ENCODE data around the gene PPP1R27. TPM values are rescaled to one million over a fixed set of nuclear protein-coding genes. Genes with fewer than 3 reads are reported as not detected.

The PPP1R27 gene
- total and polyA plus RNA-seq, 2 donors (not counting 1 experiment from before 2014, with no cell fraction given): not detected

- H3K27ac ChIP-seq (ENCODE audit: insufficient read depth, low read length): peak overlapping the region; percentile 97
- DNase-seq (ENCODE audit: low read depth in 2 of 2): peak; percentile 32 to 33
- H3K27me3 ChIP-seq (ENCODE audit: control insufficient read depth, insufficient read depth, low read length): no peaks in the 10 kb centered on the region
- TF ChIP-seq CTCF (conservative IDR thresholded peaks at IDR 0.05 in 1 of 2, IDR thresholded peaks at IDR 0.05 in 1 of 2; ENCODE audit: low read depth in 1 of 2, low read length in 2 of 2) (peak; percentile 65 to 73), EZH2 (IDR thresholded peaks at IDR 0.05; ENCODE audit: low read length, missing control alignments) (no peak)
- peaks cover 27% of the 10 kb centered on the region for H3K79me2 ChIP-seq (ENCODE audit: control insufficient read depth, insufficient read depth, low read length)
- no peak overlapping the region for H2AFZ ChIP-seq (ENCODE audit: low read length)
- H3K4me1 ChIP-seq (ENCODE audit: control insufficient read depth, extremely low read depth, insufficient read depth, low read length): peaks cover 20% of the 10 kb centered on the region
- H3K4me2 ChIP-seq (ENCODE audit: extremely low read depth, insufficient read depth, low read length): peak overlapping the region; percentile 97
- peak overlapping the region; percentile 61 to 89 (median 87) for H3K4me3 ChIP-seq (replicated peaks in 1 of 4; ENCODE audit: control extremely low read depth in 1 of 4, insufficient read depth in 1 of 4, low read depth in 3 of 4, low read length in 4 of 4)
- peak overlapping the region; percentile 97 for H3K9ac ChIP-seq (ENCODE audit: insufficient read depth, low read length)
- peaks cover 22% of the 10 kb centered on the region for H3K36me3 ChIP-seq (ENCODE audit: control insufficient read depth, insufficient read depth, low read length)
- H4K20me1 ChIP-seq (ENCODE audit: control insufficient read depth, extremely low read depth, insufficient read depth, low read length): no peaks in the 10 kb centered on the region
- no peaks in the 10 kb centered on the region for H3K9me3 ChIP-seq (ENCODE audit: control insufficient read depth, insufficient read depth, low read depth, low read length)
These were observed 34.6 kb upstream of the PPP1R27 start for GRCh38 chr17:81869221-81870130.

GRCh38 chr17:81868674-81869220, 33.9 kb upstream of the PPP1R27 start:
- no peaks in the 10 kb centered on the region for H3K9me3 ChIP-seq (ENCODE audit: control insufficient read depth, insufficient read depth, low read depth, low read length)
- peak overlapping the region in 1 of 4 experiments; percentile 89 for H3K4me3 ChIP-seq (replicated peaks in 1 of 4; ENCODE audit: control extremely low read depth in 1 of 4, insufficient read depth in 1 of 4, low read depth in 3 of 4, low read length in 4 of 4)
- DNase-seq (ENCODE audit: low read depth in 2 of 2): peak; percentile 87 to 89
- H3K4me1 ChIP-seq (ENCODE audit: control insufficient read depth, extremely low read depth, insufficient read depth, low read length): peaks cover 20% of the 10 kb centered on the region
- H4K20me1 ChIP-seq (ENCODE audit: control insufficient read depth, extremely low read depth, insufficient read depth, low read length): no peaks in the 10 kb centered on the region
- peak overlapping the region; percentile 97 for H3K4me2 ChIP-seq (ENCODE audit: extremely low read depth, insufficient read depth, low read length)
- TF ChIP-seq EZH2 (IDR thresholded peaks at IDR 0.05; ENCODE audit: low read length, missing control alignments) (no peak), CTCF (conservative IDR thresholded peaks at IDR 0.05 in 1 of 2, IDR thresholded peaks at IDR 0.05 in 1 of 2; ENCODE audit: low read depth in 1 of 2, low read length in 2 of 2) (no peak)
- H3K9ac ChIP-seq (ENCODE audit: insufficient read depth, low read length): peak overlapping the region; percentile 36
- H3K27me3 ChIP-seq (ENCODE audit: control insufficient read depth, insufficient read depth, low read length): no peaks in the 10 kb centered on the region
- peaks cover 35% of the 10 kb centered on the region for H3K79me2 ChIP-seq (ENCODE audit: control insufficient read depth, insufficient read depth, low read length)
- H3K27ac ChIP-seq (ENCODE audit: insufficient read depth, low read length): peak overlapping the region; percentile 97
- H2AFZ ChIP-seq (ENCODE audit: low read length): no peak overlapping the region
- peaks cover 25% of the 10 kb centered on the region for H3K36me3 ChIP-seq (ENCODE audit: control insufficient read depth, insufficient read depth, low read length)

GRCh38 chr17:81867991-81868673, 33.3 kb upstream of the PPP1R27 start:
- H3K36me3 ChIP-seq (ENCODE audit: control insufficient read depth, insufficient read depth, low read length): peaks cover 29% of the 10 kb centered on the region
- DNase-seq (ENCODE audit: low read depth in 2 of 2): peak in 1 of 2 donors; percentile 19
- peak overlapping the region; percentile 73 for H3K27ac ChIP-seq (ENCODE audit: insufficient read depth, low read length)
- no peak overlapping the region for H3K4me3 ChIP-seq (replicated peaks in 1 of 4; ENCODE audit: control extremely low read depth in 1 of 4, insufficient read depth in 1 of 4, low read depth in 3 of 4, low read length in 4 of 4)
- no peak for TF ChIP-seq EZH2 (IDR thresholded peaks at IDR 0.05; ENCODE audit: low read length, missing control alignments)
- no peak for TF ChIP-seq CTCF (conservative IDR thresholded peaks at IDR 0.05 in 1 of 2, IDR thresholded peaks at IDR 0.05 in 1 of 2; ENCODE audit: low read depth in 1 of 2, low read length in 2 of 2)
- no peaks in the 10 kb centered on the region for H3K27me3 ChIP-seq (ENCODE audit: control insufficient read depth, insufficient read depth, low read length)
- H3K4me1 ChIP-seq (ENCODE audit: control insufficient read depth, extremely low read depth, insufficient read depth, low read length): peaks cover 22% of the 10 kb centered on the region
- H3K9ac ChIP-seq (ENCODE audit: insufficient read depth, low read length): peak overlapping the region; percentile 28
- peaks cover 41% of the 10 kb centered on the region for H3K79me2 ChIP-seq (ENCODE audit: control insufficient read depth, insufficient read depth, low read length)
- H3K4me2 ChIP-seq (ENCODE audit: extremely low read depth, insufficient read depth, low read length): peak overlapping the region; percentile 5
- H2AFZ ChIP-seq (ENCODE audit: low read length): no peak overlapping the region
- H3K9me3 ChIP-seq (ENCODE audit: control insufficient read depth, insufficient read depth, low read depth, low read length): no peaks in the 10 kb centered on the region
- H4K20me1 ChIP-seq (ENCODE audit: control insufficient read depth, extremely low read depth, insufficient read depth, low read length): no peaks in the 10 kb centered on the region
